GM21447 (cell line): ENCODE results near the gene SSMEM1.
"Not testable (repeated sequence)": the region's sequence is repeated elsewhere in the genome, so short reads cannot be mapped to it uniquely, and the experiment has no call there.

Experiments
- ATAC-seq: cut with Tn5 transposase; IDR thresholded peaks from one replicate; pipeline ENCODE4 v1.9.1; 2021; ENCODE audit not compliant: unreplicated experiment

Gene SSMEM1

GRCh38 chr7:130207642-130208041 lies at the start of gene SSMEM1:
SSMEM1 (plus strand) TSS chr7:130207860; CDS start chr7:130207911, 51 bp downstream.
- ATAC-seq, result no peak

GRCh38 chr7:130160023-130160422 lies 47.6 kb upstream of the SSMEM1 start:
- no peak for ATAC-seq

GRCh38 chr7:130160455-130160854 lies 47.2 kb upstream of the SSMEM1 start:
- no peak for ATAC-seq

GRCh38 chr7:130162196-130162595 lies 45.5 kb upstream of the SSMEM1 start:
- ATAC-seq, result no peak

GRCh38 chr7:130174237-130174959 lies 33.3 kb upstream of the SSMEM1 start:
- no peak for ATAC-seq

- ATAC-seq, result no peak
These were observed 29.4 kb upstream of the SSMEM1 start for GRCh38 chr7:130178251-130178650.

GRCh38 chr7:130179631-130180030 lies 28.0 kb upstream of the SSMEM1 start:
- no peak for ATAC-seq

- ATAC-seq, result no peak
These were observed 26.9 kb upstream of the SSMEM1 start for GRCh38 chr7:130180571-130181262.

- no peak for ATAC-seq
These were observed 26.4 kb upstream of the SSMEM1 start for GRCh38 chr7:130181263-130181605.

- ATAC-seq, result peak; percentile 81
These were observed 24.7 kb upstream of the SSMEM1 start for GRCh38 chr7:130182990-130183389.

- not testable (repeated sequence) for ATAC-seq
These were observed 23.3 kb upstream of the SSMEM1 start for GRCh38 chr7:130184349-130184748.

GRCh38 chr7:130187360-130187759 lies 20.3 kb upstream of the SSMEM1 start:
- no peak for ATAC-seq

GRCh38 chr7:130189343-130189742 lies 18.3 kb upstream of the SSMEM1 start:
- ATAC-seq, result no peak

- no peak for ATAC-seq
These were observed 15.9 kb upstream of the SSMEM1 start for GRCh38 chr7:130191791-130192190.

GRCh38 chr7:130195396-130195795 lies 12.3 kb upstream of the SSMEM1 start:
- ATAC-seq, result no peak

GRCh38 chr7:130196476-130196875 lies 11.2 kb upstream of the SSMEM1 start:
- ATAC-seq, result no peak

- no peak for ATAC-seq
These were observed 10.6 kb upstream of the SSMEM1 start for GRCh38 chr7:130197094-130197493.

- no peak for ATAC-seq
These were observed 5.9 kb upstream of the SSMEM1 start for GRCh38 chr7:130201796-130202195.

- ATAC-seq, result peak; percentile 98
These were observed 2.3 kb upstream of the SSMEM1 start, which contains the start of gene TMEM209 for GRCh38 chr7:130205084-130205947. TMEM209 (minus strand) TSS chr7:130205406; CDS start chr7:130205375, 31 bp downstream.

- ATAC-seq, result no peak
These were observed 627 bp upstream of the SSMEM1 start for GRCh38 chr7:130207033-130207432.

GRCh38 chr7:130208516-130208915 lies 856 bp downstream of the SSMEM1 start:
- no peak for ATAC-seq
